ENCODE data around the gene PLXNA4.

DNA sequence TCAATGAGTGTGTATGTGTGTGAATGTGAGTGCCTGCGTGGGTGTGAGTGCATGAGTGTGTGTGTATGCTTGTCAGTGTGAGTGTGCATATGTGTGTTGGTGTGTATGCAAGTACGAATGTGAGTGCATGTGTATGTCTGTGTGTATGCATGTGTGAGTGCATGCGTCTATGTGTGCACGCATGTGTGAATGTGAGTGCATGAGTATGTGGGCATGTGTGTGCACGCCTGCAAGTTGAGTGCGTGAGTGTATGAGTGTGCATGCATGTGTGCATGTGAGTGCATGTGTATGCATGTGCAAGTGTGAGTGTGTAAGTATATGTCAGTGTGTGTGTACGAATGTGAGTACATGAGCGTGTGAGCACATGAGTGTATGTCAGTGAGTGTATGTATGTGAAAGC lies 399.6 kb downstream of the PLXNA4 start:
- TF ChIP-seq, protein P1, sequence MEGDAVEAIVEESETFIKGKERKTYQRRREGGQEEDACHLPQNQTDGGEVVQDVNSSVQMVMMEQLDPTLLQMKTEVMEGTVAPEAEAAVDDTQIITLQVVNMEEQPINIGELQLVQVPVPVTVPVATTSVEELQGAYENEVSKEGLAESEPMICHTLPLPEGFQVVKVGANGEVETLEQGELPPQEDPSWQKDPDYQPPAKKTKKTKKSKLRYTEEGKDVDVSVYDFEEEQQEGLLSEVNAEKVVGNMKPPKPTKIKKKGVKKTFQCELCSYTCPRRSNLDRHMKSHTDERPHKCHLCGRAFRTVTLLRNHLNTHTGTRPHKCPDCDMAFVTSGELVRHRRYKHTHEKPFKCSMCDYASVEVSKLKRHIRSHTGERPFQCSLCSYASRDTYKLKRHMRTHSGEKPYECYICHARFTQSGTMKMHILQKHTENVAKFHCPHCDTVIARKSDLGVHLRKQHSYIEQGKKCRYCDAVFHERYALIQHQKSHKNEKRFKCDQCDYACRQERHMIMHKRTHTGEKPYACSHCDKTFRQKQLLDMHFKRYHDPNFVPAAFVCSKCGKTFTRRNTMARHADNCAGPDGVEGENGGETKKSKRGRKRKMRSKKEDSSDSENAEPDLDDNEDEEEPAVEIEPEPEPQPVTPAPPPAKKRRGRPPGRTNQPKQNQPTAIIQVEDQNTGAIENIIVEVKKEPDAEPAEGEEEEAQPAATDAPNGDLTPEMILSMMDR (IDR thresholded peaks at IDR 0.05; ENCODE audit: poor library complexity): no peak
- TF ChIP-seq EZH2 (IDR thresholded peaks at IDR 0.05; ENCODE audit: borderline replicate concordance): no peak
- no peak for TF ChIP-seq EZH2phosphoT487 (IDR thresholded peaks at IDR 0.05; ENCODE audit: low read depth, severe bottlenecking, unreplicated experiment)

All from hepatocyte (in vitro differentiated cells).